ENCODE measurements around the gene ABTB2.
A peak's percentile ranks its signal among the peaks of the same experiment; 100 is the strongest.

Gene ABTB2

DNA sequence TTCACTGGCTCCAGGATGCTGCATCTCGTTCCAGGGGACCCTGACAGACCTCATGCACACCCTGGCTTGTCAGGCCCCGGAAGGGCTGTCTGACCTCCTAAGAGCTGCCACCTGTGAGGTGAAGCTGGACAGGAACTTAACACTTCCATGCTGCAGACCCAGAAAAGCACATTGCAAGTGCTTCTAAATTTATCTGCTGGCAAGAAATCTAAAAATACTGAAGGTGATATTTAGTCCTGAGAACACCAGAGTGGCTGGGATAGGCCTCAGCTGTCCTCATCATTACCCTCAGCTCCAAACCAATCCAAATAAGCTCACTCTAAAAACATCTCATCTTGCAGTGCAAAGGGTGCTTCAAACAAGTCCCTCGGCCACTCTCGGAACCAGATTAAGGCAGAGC is 46.7 kb downstream of the ABTB2 start:
- DNase-seq = no peak

DNA sequence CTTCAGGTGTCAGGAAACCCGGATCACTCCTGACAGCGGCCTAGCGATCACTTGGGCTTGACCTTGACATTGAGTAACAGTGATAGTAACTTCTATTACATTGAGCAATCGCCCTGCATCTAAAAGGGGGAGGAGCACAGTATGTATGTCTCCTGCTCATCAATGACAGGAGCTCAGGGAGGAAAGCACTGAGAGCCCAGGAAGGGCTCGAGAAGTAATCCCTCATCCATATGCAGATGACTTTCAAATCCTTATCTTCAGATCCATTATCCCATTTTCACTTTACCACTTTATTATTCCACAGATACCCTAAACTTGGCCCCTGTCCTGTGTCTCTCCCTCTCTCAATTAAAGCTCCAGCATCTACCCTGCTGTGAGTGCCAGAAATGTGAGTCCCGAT is 47.8 kb downstream of the ABTB2 start:
- DNase-seq = peak in 1 of 2 donors; percentile 13

DNA sequence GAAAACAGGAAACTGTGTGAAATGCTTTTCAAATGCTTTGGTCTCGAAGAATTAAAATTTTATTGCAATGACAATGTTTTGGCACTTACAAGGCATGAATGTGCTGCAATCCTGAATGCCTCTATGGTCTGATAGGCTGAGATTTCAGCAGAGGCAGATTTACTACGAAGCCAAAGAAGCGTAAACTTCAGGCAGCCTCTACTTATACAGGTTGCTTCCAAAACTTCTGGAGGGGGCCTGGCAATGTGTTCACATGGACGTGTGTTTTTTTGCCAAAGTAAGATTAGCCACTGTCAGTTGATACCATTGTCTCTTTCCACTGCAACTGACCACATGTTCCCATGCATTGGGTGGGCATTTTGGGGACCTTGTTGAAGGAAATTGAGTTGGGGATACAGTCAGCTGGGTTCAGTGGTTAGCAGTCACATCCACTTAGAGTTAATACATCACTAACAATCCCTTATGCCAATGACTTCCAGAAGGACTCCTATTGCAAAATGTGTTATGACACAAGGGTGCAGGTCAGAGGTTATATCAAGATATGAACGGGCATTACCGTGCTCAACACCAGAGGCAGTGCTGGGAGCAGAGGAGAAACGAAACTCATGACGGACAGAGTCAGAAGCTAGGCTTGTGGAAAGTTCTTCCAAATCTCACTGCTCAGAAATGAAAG is 48.8 kb downstream of the ABTB2 start:
- DNase-seq = peak; percentile 24 to 73

- no peak for DNase-seq
Observed at GRCh38 chr11:34308049-34308912, 49.5 kb downstream of the ABTB2 start.

- DNase-seq = no peak
Observed at GRCh38 chr11:34305780-34306179, 52.0 kb downstream of the ABTB2 start.

- DNase-seq = no peak
Observed at GRCh38 chr11:34305193-34305592, 52.6 kb downstream of the ABTB2 start.

DNA sequence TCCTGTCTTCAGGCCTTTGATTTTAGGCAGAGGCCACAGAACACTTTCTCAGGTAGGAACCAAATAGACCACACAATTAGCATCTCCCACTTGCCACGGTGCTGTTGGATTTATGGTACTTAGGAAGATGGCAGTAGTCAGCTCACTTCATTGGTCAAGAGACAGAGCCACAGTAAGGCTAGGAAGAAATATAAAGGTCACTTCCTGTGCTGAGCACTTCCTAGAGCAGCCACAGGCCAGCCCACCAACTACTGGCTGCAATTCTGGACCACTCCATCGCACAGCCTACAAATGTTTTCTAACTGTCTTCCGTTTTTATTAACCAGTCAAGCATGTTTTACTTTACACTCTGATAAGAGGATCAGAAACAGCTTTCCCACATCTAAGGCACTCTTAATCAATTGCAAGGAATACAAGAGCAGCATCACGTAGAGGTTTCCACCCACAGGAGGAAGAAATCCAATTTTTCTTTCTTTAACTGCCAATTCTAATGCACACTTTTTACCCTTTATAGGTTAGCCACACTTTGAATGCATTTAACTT is 54.7 kb downstream of the ABTB2 start:
- DNase-seq = no peak

- DNase-seq = no peak
Observed at GRCh38 chr11:34302046-34302921, 55.5 kb downstream of the ABTB2 start.

GRCh38 chr11:34300926-34301295 is 56.9 kb downstream of the ABTB2 start:
- no peak for DNase-seq

- DNase-seq = peak; percentile 9 to 12
Observed at GRCh38 chr11:34300026-34300925, 57.5 kb downstream of the ABTB2 start.

GRCh38 chr11:34299284-34299972 is 58.4 kb downstream of the ABTB2 start:
- no peak for DNase-seq

GRCh38 chr11:34298871-34299270 is 58.9 kb downstream of the ABTB2 start:
- DNase-seq = no peak

DNA sequence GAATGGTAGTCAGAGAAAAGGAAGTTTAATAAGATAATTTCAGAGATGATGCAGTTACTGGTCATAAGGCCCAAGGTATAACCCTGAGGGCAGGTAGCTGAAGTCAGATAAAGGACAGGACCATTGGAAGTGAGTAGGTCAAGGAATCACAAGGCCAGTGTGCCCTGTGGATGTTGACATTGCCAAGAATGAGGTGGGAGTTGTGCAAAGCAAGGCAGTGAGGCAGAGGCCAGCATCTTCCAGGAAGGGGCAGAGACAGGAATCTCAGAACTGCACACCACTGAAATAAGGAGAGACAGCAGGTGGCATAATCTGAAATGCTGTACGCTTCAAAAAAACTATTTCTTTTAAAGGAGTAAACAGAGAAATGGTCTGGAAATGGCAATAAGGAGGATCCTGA is 61.4 kb downstream of the ABTB2 start:
- no peak for DNase-seq

DNA sequence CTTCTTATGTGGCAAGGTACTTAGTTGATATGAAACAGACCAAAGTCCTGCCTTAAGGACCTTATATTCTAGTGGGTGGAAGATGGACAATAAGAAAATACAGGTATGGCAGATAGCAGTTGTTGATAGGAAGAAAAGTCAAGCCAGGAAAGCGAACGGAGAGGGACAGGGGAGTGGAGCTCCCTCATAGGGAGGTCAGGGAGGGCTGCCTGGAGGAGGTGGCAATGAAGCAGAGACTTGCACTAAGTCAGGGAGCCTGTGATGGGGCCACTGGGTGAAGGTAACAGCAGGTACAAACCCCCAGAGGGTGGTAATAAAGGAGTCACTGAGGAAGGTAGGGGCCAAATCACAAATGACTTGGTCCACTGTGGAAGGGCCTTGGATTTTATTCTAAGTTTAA is 65.3 kb downstream of the ABTB2 start:
- DNase-seq = no peak

DNA sequence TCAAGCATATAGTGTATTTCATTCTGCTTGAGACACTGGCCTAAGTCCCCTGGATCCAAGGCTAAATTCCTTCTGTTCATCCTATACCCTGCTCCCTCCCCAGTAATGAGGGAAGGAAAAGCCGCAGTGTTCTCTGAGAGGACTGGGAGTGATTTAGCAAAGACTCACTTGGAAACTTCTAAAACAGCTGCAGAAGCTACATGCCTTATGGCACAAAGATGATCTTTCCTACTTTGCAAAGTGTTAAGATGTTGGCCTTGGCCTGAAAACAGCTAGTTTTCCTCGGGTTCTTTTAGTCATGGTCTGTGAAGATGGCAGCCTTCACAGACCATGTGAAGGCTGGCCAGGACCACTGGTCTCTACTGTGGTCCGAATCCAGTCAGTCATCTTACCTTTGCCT is 65.7 kb downstream of the ABTB2 start:
- no peak for DNase-seq

DNA sequence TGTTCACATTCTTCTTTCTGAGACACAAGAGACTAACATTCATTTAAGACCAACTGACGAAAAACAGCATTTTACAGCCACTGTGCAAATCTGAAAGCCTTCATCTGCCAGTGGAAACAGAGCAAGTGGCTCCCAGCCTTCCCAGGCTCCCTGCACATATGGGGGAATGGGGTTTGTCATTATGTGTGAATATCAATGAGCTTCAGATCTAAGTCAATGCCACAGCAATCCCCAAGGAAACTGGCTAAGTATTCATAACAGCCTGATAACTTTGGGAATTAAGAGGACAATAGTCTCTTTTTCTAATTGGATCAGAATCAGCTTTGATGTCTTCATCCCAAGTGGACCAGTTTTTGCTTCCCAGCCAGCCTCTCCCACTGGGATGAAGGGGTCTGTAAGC is 66.9 kb downstream of the ABTB2 start:
- no peak for DNase-seq

GRCh38 chr11:34288492-34288891 is 69.3 kb downstream of the ABTB2 start:
- DNase-seq = no peak

DNA sequence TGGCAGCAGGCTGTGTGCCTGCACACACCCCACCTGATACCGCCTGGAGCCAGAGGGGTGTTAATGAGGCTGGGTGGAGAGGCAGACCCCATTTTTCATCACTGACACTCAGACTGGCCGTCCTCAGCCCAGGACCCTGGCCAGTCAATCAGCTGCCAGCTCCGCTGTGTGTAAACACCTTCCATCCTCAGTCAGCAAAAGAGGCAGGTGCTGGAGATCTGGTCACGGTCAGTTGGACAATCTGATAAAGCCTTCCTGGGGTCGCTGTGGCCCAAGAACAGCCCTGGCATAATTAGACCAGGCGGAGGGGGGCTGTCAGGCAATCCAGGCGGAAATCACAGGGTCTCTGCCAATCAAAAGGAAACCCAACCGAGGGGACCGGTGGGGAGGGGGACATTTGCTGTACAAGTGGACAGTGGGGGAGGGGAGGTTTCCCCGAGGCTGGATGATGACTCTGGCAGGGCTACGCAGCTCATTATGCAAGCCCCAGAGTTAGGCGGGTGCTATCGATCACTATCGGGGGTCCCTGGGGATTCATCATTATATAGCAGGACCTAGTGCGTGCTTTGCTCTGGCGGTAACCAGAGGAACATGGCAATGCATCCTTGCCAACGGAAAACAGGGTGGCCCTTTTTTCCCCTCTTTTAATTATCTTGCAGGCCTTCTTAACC is 72.9 kb downstream of the ABTB2 start:
- no peak for DNase-seq

DNA sequence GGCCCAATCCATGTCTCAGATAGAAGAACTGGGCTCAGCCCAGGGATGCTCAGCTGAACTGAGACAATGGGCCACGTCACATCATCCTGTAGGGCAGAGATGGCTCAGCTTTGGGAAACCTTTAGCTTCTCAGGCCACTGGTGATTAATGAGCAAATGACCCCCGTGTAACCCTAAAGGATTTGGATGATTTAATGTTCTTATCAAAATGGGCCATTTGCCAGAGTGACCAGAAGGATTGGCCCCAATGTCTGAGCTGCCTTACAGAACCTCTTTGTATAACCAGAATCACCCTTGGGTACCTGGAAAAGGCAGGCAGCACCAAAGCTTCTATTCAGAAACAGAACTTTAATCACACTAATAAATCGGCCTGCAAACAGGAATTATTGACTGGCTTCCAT is 73.7 kb downstream of the ABTB2 start:
- DNase-seq = no peak

- DNase-seq = no peak
Observed at GRCh38 chr11:34280945-34281872, 76.6 kb downstream of the ABTB2 start.
